ENCODE measurements around the gene SLC35B1.
"Not testable (repeated sequence)": the region's sequence is repeated elsewhere in the genome, so short reads cannot be mapped to it uniquely, and the experiment has no call there.

Gene SLC35B1

GRCh38 chr17:49738456-49739163 is 30.8 kb upstream of the SLC35B1 start:
- DNase-seq: no peak

- DNase-seq: no peak
Measured at GRCh38 chr17:49734515-49735490, 27.0 kb upstream of the SLC35B1 start.

- no peak for DNase-seq
Measured at GRCh38 chr17:49731435-49731831, 23.7 kb upstream of the SLC35B1 start.

GRCh38 chr17:49730785-49731434 is 23.1 kb upstream of the SLC35B1 start:
- DNase-seq: no peak

- no peak for DNase-seq
Measured at GRCh38 chr17:49730078-49730784, 22.5 kb upstream of the SLC35B1 start.

GRCh38 chr17:49729069-49729468 is 21.3 kb upstream of the SLC35B1 start:
- DNase-seq: no peak

- no peak for DNase-seq
Measured at GRCh38 chr17:49728425-49728824, 20.7 kb upstream of the SLC35B1 start.

- no peak for DNase-seq
Measured at GRCh38 chr17:49727380-49727779, 19.6 kb upstream of the SLC35B1 start.

- no peak for DNase-seq
Measured at GRCh38 chr17:49725452-49726130, 17.8 kb upstream of the SLC35B1 start.

- DNase-seq: not testable (repeated sequence)
Measured at GRCh38 chr17:49724552-49724951, 16.8 kb upstream of the SLC35B1 start.

- peak; percentile 28 for DNase-seq
Measured at GRCh38 chr17:49723423-49723822, 15.7 kb upstream of the SLC35B1 start.

GRCh38 chr17:49722066-49722465 is 14.3 kb upstream of the SLC35B1 start:
- no peak for DNase-seq

GRCh38 chr17:49717371-49717861 is 9.7 kb upstream of the SLC35B1 start:
- no peak for DNase-seq

- no peak for DNase-seq
Measured at GRCh38 chr17:49716668-49717364, 9.1 kb upstream of the SLC35B1 start.

GRCh38 chr17:49715717-49716279 is 8.0 kb upstream of the SLC35B1 start:
- DNase-seq: no peak

- no peak for DNase-seq
Measured at GRCh38 chr17:49715216-49715615, 7.5 kb upstream of the SLC35B1 start.

- no peak for DNase-seq
Measured at GRCh38 chr17:49708515-49709183, 885 bp upstream of the SLC35B1 start.

GRCh38 chr17:49707246-49707607 is 537 bp downstream of the SLC35B1 start:
- DNase-seq: no peak

- no peak for DNase-seq
Measured at GRCh38 chr17:49705254-49705653, 2.5 kb downstream of the SLC35B1 start.

All from right kidney (tissue), 1 donor.